GM21360 (cell line): ENCODE data around the gene ZBTB45.
A peak's percentile ranks its signal among the peaks of the same experiment; 100 is the strongest.

Experiments
- ATAC-seq: cut with Tn5 transposase; IDR thresholded peaks from one replicate; pipeline ENCODE4 v1.9.1; 2021; ENCODE audit warnings: mild to moderate bottlenecking, moderate library complexity; ENCODE audit not compliant: unreplicated experiment

ZBTB45 gene

GRCh38 chr19:58555369-58555885 lies 35.8 kb upstream of the ZBTB45 start:
- no peak for ATAC-seq

DNA sequence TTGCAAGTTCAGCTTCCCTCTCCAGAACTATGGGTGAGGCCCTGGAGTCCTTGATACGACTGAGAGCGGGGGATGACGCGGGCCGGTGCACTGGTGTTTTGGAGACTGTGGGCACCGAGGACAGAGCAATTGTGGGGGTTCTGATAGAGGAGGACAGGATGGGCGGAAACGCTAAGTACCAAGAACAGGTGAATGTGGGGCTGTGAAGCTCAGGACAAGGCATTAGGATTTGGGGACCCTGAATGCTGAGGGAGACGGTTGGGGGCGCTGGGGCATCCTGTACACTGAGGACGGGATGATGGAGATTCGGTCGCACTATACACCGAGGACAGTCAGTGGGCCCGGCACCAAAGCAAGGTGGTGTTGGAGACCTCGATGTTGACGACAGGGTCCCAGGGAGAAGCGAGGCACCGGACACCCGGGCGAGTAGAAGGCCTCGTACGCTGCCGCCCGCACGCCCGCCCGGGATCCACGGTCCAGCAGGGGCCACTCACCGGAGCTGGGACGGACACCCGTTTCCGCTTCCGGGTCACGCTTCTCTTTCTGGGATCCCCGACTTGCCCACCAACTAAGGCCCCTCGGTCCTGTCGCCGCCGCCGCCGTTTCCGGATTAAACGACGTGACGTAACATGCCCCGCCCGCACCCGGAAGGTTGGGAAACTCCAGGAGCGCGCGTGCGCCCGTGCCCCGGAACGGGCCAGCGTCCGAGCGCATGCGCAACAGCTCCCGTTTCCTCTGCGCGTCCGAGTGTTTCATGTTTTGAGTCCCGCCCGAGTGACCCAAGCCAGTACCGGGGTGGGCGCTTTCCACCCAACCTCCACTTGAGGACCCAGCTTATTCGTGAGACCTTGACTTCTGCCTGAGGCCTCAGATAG lies 35.1 kb upstream of the ZBTB45 start, which contains the start of gene CHMP2A:
Gene CHMP2A, minus strand, starts transcription at position 612 of the 875 bp plus-strand sequence. CDS start 893 bp downstream, outside the sequence.
- ATAC-seq: peak; percentile 28

GRCh38 chr19:58553799-58554493 lies 34.3 kb upstream of the ZBTB45 start:
- ATAC-seq: no peak

DNA sequence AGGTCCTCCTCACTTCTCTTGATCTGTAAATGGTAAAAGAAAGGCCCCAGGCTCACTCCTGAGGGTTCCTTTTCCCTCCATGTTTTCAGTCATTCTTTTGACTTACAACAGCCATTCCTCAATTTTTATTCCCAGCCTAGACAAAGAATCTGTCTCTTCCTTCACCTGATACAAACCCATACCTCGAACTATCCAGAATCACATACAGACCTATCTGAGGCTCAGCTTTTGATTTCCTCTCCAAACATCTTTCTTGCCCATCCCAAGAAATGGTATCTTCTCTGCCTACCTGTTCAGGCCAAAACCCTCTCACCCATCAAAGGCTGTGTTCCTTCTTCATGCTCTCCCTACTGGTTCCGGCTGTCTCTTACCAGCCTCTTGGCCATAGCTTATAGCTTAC lies 33.0 kb upstream of the ZBTB45 start:
- ATAC-seq: no peak

- no peak for ATAC-seq
These were observed 32.2 kb upstream of the ZBTB45 start for GRCh38 chr19:58551577-58552471.

DNA sequence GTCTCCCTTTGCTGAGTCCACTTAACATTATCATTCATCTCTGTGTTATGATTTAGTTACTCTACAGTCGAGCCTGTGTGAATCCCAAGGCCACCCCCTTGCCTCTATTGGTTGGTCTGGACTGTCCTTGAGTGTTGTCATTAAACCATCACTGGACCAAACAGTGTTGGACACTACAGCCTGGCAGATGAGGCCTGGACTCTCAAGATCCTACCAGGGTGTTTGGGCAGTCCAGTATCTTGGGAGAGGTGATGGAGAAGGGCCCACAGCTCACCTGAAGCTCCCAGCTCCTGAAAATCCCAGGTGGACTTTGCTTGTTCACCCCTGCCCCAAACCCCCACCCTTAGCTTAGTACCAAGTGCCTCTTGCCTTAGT lies 31.5 kb upstream of the ZBTB45 start:
- no peak for ATAC-seq

- ATAC-seq: no peak
These were observed 30.9 kb upstream of the ZBTB45 start for GRCh38 chr19:58550362-58551122.

- ATAC-seq: no peak
These were observed 30.2 kb upstream of the ZBTB45 start for GRCh38 chr19:58549664-58550361.

- ATAC-seq: no peak
These were observed 29.5 kb upstream of the ZBTB45 start for GRCh38 chr19:58548859-58549663.

DNA sequence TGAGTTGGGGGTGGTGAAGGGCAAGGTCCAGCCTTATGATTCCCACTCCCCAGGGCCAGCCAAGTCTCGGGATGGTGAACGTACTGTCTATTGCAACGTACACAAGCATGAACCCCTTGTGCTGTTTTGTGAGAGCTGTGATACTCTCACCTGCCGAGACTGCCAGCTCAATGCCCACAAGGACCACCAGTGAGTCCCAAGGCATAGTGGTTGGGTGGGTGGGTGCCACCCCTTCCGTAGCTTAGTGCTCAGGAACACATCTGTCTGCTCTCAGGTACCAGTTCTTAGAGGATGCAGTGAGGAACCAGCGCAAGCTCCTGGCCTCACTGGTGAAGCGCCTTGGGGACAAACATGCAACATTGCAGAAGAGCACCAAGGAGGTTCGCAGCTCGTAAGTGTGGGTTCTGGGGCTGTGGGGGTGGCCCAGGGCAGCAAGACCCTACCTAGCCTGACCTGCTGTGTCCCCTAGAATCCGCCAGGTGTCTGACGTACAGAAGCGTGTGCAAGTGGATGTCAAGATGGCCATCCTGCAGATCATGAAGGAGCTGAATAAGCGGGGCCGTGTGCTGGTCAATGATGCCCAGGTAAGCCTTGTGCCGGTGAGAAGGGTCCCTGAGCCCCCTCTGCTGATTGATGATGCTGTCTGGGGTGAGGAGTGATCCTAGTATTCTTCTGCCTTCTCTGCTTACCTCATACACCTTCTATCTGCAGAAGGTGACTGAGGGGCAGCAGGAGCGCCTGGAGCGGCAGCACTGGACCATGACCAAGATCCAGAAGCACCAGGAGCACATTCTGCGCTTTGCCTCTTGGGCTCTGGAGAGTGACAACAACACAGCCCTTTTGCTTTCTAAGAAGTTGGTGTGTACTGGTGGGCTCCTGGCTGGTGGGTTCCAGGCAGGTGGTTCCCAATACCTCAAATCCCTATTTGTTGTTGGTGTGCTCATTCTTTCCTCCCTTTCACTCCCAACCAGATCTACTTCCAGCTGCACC lies 28.0 kb upstream of the ZBTB45 start:
- ATAC-seq: no peak

GRCh38 chr19:58546019-58546530 lies 26.5 kb upstream of the ZBTB45 start:
- no peak for ATAC-seq

- no peak for ATAC-seq
These were observed 25.8 kb upstream of the ZBTB45 start for GRCh38 chr19:58545286-58546018.

GRCh38 chr19:58544591-58545285 lies 25.1 kb upstream of the ZBTB45 start:
- peak; percentile 39 for ATAC-seq

- ATAC-seq: peak; percentile 83
These were observed 24.4 kb upstream of the ZBTB45 start, which contains the start of gene TRIM28 for GRCh38 chr19:58543826-58544590. Gene TRIM28 (plus strand): TSS chr19:58544064. CDS start chr19:58544758, 694 bp downstream.
